ENCODE measurements around the gene PSME3IP1.

DNA sequence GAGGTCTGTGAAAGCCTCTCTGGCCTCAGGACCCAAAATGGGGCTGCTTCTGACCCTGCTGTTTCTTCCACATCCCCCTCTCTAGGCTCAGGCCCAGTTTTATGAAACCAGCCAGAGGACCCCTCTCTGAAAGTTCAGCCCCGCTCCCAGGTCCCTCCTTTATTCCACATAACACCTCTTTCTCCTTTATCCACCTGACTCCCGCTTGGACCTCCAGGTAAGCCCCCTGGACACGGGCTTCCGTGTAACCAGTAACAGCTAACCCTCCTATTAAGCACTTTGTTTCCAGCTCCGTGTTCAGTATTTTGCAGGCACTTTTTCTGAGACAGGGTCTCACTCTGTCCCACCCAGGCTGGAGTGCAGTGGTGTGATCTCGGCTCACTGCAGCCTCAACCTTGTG, 37.4 kb downstream of the PSME3IP1 start:
- TF ChIP-seq, protein P1, sequence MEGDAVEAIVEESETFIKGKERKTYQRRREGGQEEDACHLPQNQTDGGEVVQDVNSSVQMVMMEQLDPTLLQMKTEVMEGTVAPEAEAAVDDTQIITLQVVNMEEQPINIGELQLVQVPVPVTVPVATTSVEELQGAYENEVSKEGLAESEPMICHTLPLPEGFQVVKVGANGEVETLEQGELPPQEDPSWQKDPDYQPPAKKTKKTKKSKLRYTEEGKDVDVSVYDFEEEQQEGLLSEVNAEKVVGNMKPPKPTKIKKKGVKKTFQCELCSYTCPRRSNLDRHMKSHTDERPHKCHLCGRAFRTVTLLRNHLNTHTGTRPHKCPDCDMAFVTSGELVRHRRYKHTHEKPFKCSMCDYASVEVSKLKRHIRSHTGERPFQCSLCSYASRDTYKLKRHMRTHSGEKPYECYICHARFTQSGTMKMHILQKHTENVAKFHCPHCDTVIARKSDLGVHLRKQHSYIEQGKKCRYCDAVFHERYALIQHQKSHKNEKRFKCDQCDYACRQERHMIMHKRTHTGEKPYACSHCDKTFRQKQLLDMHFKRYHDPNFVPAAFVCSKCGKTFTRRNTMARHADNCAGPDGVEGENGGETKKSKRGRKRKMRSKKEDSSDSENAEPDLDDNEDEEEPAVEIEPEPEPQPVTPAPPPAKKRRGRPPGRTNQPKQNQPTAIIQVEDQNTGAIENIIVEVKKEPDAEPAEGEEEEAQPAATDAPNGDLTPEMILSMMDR (IDR thresholded peaks at IDR 0.05) = no peak
- TF ChIP-seq POLR2A (IDR thresholded peaks at IDR 0.05) = no peak

All from adrenal gland (tissue), 5 donors.